HG03460 (cell line): Measurements from ENCODE around the gene JDP2.

ENCODE experiments used
- ATAC-seq: cut with Tn5 transposase; IDR thresholded peaks from one replicate; pipeline ENCODE4 v1.9.1; 2021; ENCODE audit not compliant: unreplicated experiment

Gene JDP2

DNA sequence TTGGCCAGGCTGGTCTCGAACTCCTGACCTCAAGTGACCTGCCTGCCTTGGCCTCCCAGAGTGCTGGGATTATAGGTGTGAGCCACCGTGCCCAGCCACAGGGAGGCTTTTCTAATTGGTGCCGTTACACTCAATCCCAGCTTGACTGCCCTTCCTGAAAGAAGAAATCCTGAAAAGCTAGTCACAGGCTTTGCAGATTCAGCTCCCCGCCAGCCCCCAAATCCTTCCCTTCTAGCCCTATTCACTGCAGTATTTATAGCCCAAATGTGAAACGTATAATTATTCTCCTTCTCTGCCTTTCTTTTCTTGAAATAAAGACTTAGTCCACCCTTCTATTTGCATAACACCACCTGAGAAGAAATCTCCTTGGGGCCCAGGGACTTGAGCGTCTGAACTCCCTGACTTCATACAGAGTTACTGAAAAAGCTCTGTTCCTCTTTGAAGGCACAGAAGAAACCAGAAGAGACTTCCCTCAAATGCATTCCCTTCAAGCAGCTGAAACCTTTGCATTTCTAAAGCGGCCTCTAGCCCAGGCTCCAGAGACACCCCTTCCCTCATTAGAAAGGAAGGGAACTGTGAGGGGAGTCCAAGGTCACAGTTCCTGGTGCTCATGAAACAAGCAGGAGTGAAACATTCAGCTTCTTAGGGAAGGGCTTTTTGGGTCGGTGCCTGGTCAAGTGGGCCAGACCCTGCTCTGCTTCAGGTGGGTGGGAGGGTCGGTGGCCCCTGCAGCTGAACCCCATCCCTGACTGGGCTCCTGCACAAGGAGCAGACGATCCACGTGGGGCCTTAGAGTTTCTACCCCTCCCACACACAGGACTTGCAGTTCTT, 52.2 kb downstream of the JDP2 start:
- peak; percentile 77 for ATAC-seq

DNA sequence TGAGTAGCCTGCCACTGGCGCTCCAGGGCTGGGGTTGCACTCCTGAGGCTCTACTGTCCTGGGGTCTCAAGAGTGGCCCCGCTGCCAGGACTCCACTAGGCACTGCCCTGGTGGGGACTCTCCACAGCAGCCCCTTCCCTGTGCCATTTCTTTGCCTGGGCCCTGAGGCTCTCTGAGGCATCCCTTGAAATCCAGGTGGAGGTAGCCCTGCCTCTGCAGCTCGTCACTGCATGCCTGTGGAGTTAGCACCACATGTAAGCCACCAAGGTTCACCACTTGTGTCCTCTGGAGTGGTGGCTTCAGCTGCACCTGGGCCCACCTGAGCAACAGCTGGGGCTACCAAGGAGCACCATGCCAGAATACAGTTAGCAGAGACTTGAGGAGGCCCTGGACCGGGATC, 54.5 kb downstream of the JDP2 start:
- ATAC-seq = no peak

DNA sequence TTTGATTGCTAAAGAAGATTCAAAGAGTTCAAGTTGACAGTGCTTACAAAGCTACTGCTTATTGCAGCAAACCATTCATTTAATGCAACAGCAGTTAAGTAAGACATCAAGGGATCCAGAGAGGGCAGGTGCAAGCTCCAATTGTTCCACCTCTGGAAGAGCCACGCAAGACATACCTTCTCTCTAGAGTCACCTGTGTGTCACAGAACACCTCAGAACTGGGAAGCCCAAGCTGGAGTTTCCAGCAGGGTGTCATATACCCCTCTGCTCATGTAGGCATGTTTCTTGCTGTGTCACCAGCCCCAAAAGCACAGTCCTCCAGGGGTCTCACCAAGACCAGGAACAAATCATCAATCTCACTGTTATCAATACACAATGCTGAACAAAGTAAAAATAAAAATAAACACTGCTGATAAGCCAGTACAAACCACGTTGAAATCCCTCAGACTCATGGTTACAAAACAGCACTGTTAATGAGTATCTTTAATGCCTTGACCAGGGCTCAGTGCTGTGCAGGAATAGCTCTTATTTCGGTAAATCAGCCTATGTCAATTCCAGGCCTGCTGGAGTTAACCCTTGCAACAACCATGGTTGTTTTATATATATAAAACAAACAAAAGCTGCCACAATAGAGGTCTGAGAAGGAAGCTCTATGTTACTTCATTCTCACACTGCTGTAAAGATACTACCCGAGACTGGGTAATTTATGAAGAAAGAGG, 57.0 kb downstream of the JDP2 start:
- ATAC-seq = no peak

DNA sequence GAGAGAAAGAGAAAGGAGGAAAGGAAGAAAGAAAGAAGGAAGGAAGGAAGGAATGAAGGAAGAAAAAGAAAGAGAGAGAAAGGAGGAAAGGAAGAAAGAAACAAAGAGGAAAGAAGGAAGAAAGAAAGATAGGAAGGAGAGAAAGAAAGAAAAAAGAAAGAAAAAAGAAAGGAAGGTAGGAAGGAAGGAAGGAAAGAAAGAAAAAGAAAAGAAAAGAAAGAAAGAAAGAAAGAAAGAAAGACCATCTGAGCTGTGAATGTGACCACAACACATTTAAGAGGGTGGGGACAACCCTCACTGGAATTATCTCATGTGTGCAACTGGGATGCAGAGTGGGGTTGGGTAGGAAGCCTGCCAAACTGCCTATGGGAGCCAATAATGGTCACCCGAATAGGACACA, 58.5 kb downstream of the JDP2 start:
- ATAC-seq = no peak

DNA sequence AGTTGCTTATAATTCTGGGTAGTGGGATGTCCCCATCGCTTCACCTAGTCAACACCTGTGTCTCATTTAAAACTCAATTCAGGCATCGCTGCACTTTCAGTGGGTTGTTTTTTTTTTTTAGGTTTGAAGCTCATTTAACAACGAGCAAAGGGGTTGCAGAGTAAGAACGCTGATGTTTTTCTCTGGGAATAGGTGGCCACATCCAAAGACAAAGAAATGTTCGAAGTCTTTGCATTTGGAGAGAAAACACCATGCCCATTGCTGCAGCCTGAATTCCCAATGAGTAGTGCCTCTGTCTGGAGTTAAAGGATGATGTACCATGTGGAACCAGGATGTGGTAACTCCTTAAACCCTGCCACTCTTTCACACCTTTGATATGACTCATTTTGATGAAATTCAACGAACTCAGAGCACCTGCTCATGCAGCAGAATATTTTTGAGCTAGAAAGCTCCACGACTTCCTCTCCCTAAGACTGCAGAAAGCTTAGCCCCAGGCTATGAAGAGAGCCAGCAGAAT, 59.4 kb downstream of the JDP2 start:
- peak; percentile 81 for ATAC-seq

DNA sequence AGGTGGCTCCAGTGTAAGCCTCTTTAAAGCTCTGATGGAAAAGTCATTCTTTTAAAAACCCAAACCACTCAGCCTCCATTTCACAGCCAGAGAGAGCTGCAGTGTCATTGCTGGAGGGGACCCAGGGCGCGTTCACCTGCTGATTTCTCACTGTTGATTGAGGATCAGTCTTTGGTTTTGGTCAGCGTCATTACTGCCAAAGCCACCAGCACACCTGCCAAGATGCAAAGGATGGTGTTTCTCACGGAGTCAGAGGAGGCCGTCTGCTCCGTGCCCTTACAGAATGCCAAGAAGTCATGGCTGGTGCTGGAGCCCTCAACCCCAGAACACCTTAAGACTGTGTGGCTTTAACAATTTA, 61.6 kb downstream of the JDP2 start:
- no peak for ATAC-seq

DNA sequence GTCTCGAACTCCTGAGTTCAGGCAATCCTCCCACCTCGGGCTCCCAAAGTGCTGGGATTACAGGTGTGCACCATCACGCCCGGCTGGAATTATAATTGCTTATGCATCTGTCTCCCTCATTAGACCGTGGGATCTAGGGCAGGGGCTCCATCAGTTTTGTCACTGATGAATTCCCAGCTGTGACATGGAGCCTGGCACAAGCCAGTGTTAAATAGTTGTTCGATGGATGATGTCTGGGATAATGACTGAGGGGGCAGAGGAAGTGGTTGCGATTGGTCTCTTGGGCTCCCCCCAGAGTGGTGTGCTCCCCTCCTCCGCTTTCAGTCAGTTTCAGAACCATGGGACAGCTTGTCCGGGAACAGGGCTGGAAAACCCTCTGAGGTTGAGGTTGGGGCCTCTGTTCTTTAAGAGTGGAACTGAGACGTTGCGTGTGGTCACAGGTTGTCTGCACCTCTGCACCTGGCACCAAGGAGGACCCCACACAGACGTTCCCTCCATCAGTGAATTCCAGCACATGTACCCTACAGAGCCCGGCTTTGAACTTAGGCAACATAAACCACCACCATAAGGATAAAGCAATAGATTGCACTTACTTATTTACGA, 63.7 kb downstream of the JDP2 start:
- ATAC-seq = no peak

GRCh38 chr14:75492832-75493591, 65.2 kb downstream of the JDP2 start:
- no peak for ATAC-seq

- ATAC-seq = no peak
Observed at GRCh38 chr14:75493592-75494087, 65.8 kb downstream of the JDP2 start.

- no peak for ATAC-seq
Observed at GRCh38 chr14:75494896-75495295, 67.1 kb downstream of the JDP2 start.

DNA sequence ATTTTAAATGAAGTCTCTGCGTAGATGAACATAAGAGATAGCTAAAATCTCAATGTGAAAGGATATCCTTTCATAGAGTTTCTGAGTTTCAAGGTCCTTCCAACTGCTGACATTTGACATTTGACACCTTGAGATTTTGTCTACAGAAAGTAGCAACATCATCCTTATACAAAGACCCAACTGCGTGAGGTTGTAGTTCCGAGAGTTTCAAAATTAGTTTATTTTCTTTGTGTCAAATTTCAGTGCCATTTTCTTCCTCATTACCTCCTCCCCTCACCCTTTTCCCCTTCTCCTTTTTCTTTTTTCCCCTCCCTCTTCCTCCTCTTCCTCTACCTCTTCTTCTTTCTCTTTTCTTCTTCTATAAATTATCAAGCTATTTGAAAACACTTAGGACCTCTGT, 67.6 kb downstream of the JDP2 start:
- ATAC-seq = no peak

- ATAC-seq = no peak
Observed at GRCh38 chr14:75495882-75496281, 68.1 kb downstream of the JDP2 start.

- ATAC-seq = no peak
Observed at GRCh38 chr14:75496755-75497154, 68.9 kb downstream of the JDP2 start.

DNA sequence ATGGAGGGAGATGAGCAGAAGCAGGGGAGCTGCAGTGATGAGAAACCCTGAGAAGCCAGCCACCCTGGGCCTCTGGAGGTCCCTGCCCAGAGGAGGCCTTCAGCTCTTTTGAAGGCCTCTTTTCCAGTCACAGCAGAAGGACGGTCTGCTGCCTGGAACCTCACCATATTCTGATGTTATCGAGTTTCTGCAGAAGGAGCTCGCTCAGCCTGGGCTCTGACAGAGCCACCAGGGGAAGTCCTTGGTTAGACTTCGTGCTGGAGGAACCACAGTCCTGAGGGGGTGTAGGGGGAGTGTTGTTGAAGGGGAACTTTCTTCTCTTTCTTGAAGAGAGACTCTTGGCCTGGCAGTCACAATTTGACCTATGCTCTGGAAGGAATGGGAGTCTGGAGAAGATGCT, 69.4 kb downstream of the JDP2 start:
- ATAC-seq = no peak

DNA sequence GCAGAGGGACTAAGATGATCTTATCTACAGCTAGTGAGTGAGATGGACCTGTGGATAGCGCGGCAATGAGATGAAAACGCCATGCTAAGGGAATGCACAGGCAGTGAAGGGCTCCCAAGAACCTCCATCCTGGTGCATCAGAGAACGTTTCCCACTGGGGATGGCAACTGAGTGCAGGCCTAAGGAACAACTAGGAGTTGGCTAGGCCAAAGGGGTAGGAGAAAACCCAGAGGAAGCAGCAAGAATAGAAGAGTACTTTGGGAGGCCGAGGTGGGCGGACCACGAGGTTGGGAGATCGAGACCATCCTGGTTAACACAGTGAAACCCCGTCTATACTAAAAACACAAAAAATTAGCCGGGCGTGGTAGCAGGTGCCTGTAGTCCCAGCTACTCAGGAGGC, 69.9 kb downstream of the JDP2 start:
- no peak for ATAC-seq

GRCh38 chr14:75499084-75499875, 71.5 kb downstream of the JDP2 start:
- peak; percentile 61 for ATAC-seq

DNA sequence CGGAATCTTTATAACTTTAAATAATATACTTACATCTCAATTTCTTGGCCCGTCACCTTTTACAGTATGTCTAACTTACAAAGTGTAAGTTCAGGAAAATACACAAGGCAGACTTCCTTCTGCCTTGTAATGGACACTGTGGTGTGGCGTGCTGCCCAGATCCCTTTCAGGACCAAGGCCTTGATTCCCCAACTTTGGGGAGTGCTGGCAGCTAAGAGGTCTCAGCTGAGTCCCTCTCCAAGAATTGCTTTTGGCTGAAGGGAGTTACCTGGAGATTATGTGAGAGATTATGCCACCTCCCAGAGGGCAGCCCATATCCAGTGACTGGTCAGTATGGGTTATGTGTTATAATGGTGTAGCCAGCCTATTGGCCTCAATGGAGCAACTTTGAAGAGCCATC, 73.3 kb downstream of the JDP2 start:
- no peak for ATAC-seq

DNA sequence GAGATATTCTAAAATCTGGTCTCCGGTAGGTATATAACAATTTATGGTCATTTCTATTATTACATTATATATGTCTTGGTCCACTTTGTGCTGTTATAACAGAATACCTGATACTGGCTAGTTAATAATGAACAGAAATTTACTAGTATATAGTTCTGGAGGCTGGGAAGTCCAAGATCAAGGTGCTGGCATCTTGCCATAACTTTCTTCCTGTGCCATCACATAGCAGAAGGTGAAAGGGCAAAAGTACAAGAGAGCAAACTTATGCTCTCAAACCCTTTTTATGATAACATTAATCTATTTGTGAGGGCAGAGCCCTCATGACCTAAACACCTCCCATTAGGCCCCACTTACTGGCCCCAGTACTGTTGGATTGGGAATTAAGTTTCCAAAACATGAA, 76.6 kb downstream of the JDP2 start:
- no peak for ATAC-seq

DNA sequence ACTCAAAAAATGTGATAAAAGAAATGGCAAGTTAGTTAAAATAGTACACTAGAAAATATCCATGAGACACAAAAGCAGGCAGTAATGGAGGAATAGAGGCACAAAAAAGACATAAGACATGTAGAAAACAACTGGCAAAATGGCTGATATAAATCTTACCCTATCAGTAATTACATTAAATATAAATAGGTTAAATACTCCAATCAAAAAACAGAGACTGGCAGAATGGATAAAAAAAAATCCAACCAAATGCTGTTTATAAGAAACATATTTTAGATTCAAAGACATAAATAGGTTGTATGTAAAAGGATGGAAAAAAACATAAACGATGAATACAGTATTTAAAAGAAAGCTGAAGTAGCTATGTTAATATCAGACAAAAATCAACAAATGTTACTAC, 79.1 kb downstream of the JDP2 start:
- ATAC-seq = no peak

GRCh38 chr14:75510547-75510946, 82.7 kb downstream of the JDP2 start:
- ATAC-seq = no peak
